Stimulated activated CD4-positive, alpha-beta T cell treated with anti-CD3 and anti-CD28 coated beads, Interleukin-12 subunit alpha, Interleukin-12 subunit beta, amount 100 ng/mL, for 4 hours (primary cell): Measurements from ENCODE around the gene OR5AR1.
"Not testable (repeated sequence)": the region's sequence is repeated elsewhere in the genome, so short reads cannot be mapped to it uniquely, and the experiment has no call there.

Experiments
- DNase-seq: peaks from one replicate; pipeline ENCODE4 v3.0.0-alpha.2; 2020

Gene OR5AR1

GRCh38 chr11:56663386-56663785 lies at the start of gene OR5AR1:
OR5AR1 (plus strand) TSS chr11:56663686; CDS start chr11:56663686, 0 bp downstream.
- DNase-seq = no peak

- DNase-seq = no peak
Observed at GRCh38 chr11:56624661-56625110, 38.8 kb upstream of the OR5AR1 start.

- no peak for DNase-seq
Observed at GRCh38 chr11:56625946-56626345, 37.5 kb upstream of the OR5AR1 start.

- DNase-seq = no peak
Observed at GRCh38 chr11:56632329-56632728, 31.2 kb upstream of the OR5AR1 start.

GRCh38 chr11:56636861-56637260 lies 26.6 kb upstream of the OR5AR1 start:
- no peak for DNase-seq

- DNase-seq = no peak
Observed at GRCh38 chr11:56637500-56637899, 26.0 kb upstream of the OR5AR1 start.

- no peak for DNase-seq
Observed at GRCh38 chr11:56642339-56642738, 21.1 kb upstream of the OR5AR1 start, which contains the start of gene OR5AP2. OR5AP2 (minus strand) TSS chr11:56642439; CDS start chr11:56642439, 0 bp downstream.

GRCh38 chr11:56659755-56660154 lies 3.7 kb upstream of the OR5AR1 start:
- no peak for DNase-seq

- no peak for DNase-seq
Observed at GRCh38 chr11:56670984-56671383, 7.5 kb downstream of the OR5AR1 start.

GRCh38 chr11:56688554-56689100 lies 25.1 kb downstream of the OR5AR1 start:
- DNase-seq = no peak

GRCh38 chr11:56691179-56691578 lies 27.7 kb downstream of the OR5AR1 start:
- not testable (repeated sequence) for DNase-seq

- DNase-seq = no peak
Observed at GRCh38 chr11:56693428-56693827, 29.9 kb downstream of the OR5AR1 start.

- DNase-seq = no peak
Observed at GRCh38 chr11:56698795-56699194, 35.3 kb downstream of the OR5AR1 start, which contains the start of gene OR9G1. OR9G1 (plus strand) TSS chr11:56699095; CDS start chr11:56700388, 1,293 bp downstream.

- DNase-seq = no peak
Observed at GRCh38 chr11:56700242-56700913, 36.9 kb downstream of the OR5AR1 start.

- DNase-seq = no peak
Observed at GRCh38 chr11:56700914-56701485, 37.5 kb downstream of the OR5AR1 start.

- DNase-seq = no peak
Observed at GRCh38 chr11:56705784-56706396, 42.4 kb downstream of the OR5AR1 start.

GRCh38 chr11:56706486-56706885 lies 43.0 kb downstream of the OR5AR1 start:
- DNase-seq = no peak

- no peak for DNase-seq
Observed at GRCh38 chr11:56714206-56714605, 50.7 kb downstream of the OR5AR1 start.
